Epithelial cell of proximal tubule (primary cell): ENCODE results near the gene SH2B3. TPM values are rescaled to one million over a fixed set of nuclear protein-coding genes. Genes with fewer than 3 reads are reported as not detected.

Source experiments
- DNase-seq: peaks from one replicate; pipeline ENCODE4 v3.0.0-alpha.2; 2011; ENCODE audit warnings: low read depth
- H3K4me3 ChIP-seq: 2 replicates; pipeline ENCODE4 v1.5.1; 2011; ENCODE audit warnings: low read depth, mild to moderate bottlenecking, low read length
- total RNA-seq: library from RNA; depleted of rRNA; stranded (reverse); fragments of >200 nt; gene quantifications from 2 replicates; pipeline ENCODE4 v1.2.3, GENCODE V29; 2015
- TF ChIP-seq, protein P1 (sequence below): conservative IDR thresholded peaks from 2 replicates; pipeline ENCODE4 v1.5.1; 2012; ENCODE audit warnings: low read depth, mild to moderate bottlenecking, low read length

SH2B3 gene
- total RNA-seq, 1 donor from 2014 or later, result 59.6 TPM

GRCh38 chr12:111445726-111446581, 40.2 kb downstream of the SH2B3 start:
- TF ChIP-seq, protein P1, sequence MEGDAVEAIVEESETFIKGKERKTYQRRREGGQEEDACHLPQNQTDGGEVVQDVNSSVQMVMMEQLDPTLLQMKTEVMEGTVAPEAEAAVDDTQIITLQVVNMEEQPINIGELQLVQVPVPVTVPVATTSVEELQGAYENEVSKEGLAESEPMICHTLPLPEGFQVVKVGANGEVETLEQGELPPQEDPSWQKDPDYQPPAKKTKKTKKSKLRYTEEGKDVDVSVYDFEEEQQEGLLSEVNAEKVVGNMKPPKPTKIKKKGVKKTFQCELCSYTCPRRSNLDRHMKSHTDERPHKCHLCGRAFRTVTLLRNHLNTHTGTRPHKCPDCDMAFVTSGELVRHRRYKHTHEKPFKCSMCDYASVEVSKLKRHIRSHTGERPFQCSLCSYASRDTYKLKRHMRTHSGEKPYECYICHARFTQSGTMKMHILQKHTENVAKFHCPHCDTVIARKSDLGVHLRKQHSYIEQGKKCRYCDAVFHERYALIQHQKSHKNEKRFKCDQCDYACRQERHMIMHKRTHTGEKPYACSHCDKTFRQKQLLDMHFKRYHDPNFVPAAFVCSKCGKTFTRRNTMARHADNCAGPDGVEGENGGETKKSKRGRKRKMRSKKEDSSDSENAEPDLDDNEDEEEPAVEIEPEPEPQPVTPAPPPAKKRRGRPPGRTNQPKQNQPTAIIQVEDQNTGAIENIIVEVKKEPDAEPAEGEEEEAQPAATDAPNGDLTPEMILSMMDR, result no peak
- no peak overlapping the region for H3K4me3 ChIP-seq
- DNase-seq, result no peak

- TF ChIP-seq, protein P1, result no peak
- no peak overlapping the region for H3K4me3 ChIP-seq
- DNase-seq, result no peak
Observed at GRCh38 chr12:111446631-111447570, 41.2 kb downstream of the SH2B3 start.

- no peak overlapping the region for H3K4me3 ChIP-seq
- DNase-seq, result no peak
- TF ChIP-seq, protein P1, result no peak
Observed at GRCh38 chr12:111447571-111448265, 42.0 kb downstream of the SH2B3 start.

DNA sequence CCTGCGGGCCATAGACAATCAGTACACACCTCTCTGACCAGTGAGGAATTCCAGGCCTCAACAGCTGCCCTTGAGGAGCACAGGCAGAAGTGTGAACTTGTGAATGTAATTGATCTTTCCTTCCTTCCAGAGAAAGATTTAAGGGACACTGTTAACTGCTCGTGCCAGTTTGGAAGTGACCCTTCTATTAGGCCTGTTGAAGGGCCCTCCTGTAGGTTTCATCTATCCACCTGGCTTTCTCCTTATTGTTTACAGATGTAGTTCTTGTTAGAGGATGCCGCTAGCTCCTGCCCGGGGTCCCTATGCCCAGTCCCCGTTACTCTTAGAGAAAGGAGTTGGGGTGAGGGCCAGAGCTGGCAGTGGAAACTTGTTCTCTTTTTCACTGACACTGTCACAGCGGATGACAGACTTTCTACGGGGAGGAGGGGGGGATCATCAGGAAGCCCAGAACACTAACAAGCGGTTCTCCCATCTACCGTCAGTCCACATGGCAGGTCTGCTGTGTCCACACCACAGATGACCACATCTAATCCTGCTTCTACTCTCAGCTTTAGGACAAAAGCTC, 42.6 kb downstream of the SH2B3 start:
- DNase-seq, result no peak
- TF ChIP-seq, protein P1, result no peak
- no peak overlapping the region for H3K4me3 ChIP-seq

GRCh38 chr12:111448846-111449790, 43.4 kb downstream of the SH2B3 start:
- no peak overlapping the region for H3K4me3 ChIP-seq
- TF ChIP-seq, protein P1, result no peak
- no peak for DNase-seq
